ENCODE measurements around the gene ARHGAP10. TPM values are rescaled to one million over a fixed set of nuclear protein-coding genes. Genes with fewer than 3 reads are reported as not detected.
A peak's percentile ranks its signal among the peaks of the same experiment; 100 is the strongest.
"Not testable (repeated sequence)": the region's sequence is repeated elsewhere in the genome, so short reads cannot be mapped to it uniquely, and the experiment has no call there.

ARHGAP10 gene
- total RNA-seq, 1 donor from 2014 or later, result 71.0 TPM

- no peak for DNase-seq (ENCODE audit: low spot score)
These were observed 332.6 kb downstream of the ARHGAP10 start for GRCh38 chr4:148064451-148064850.

- peak; percentile 93 for DNase-seq (ENCODE audit: low spot score)
These were observed 333.2 kb downstream of the ARHGAP10 start for GRCh38 chr4:148065075-148065474.

GRCh38 chr4:148067301-148067916 is 335.5 kb downstream of the ARHGAP10 start:
- DNase-seq (ENCODE audit: low spot score), result no peak

GRCh38 chr4:148068065-148068911 is 336.4 kb downstream of the ARHGAP10 start:
- no peak for DNase-seq (ENCODE audit: low spot score)

- DNase-seq (ENCODE audit: low spot score), result no peak
These were observed 337.4 kb downstream of the ARHGAP10 start for GRCh38 chr4:148069086-148069894.

- DNase-seq (ENCODE audit: low spot score), result no peak
These were observed 337.9 kb downstream of the ARHGAP10 start for GRCh38 chr4:148069895-148070178.

- no peak for DNase-seq (ENCODE audit: low spot score)
These were observed 339.1 kb downstream of the ARHGAP10 start for GRCh38 chr4:148071009-148071408.

- no peak for DNase-seq (ENCODE audit: low spot score)
These were observed 340.9 kb downstream of the ARHGAP10 start for GRCh38 chr4:148072789-148073188.

GRCh38 chr4:148073349-148073748 is 341.5 kb downstream of the ARHGAP10 start:
- DNase-seq (ENCODE audit: low spot score), result no peak

GRCh38 chr4:148074462-148074861 is 342.6 kb downstream of the ARHGAP10 start:
- DNase-seq (ENCODE audit: low spot score), result no peak

- no peak for DNase-seq (ENCODE audit: low spot score)
These were observed 343.6 kb downstream of the ARHGAP10 start for GRCh38 chr4:148075438-148075837.

GRCh38 chr4:148076964-148077363 is 345.1 kb downstream of the ARHGAP10 start:
- DNase-seq (ENCODE audit: low spot score), result no peak

GRCh38 chr4:148077581-148077980 is 345.7 kb downstream of the ARHGAP10 start:
- DNase-seq (ENCODE audit: low spot score), result no peak

- DNase-seq (ENCODE audit: low spot score), result no peak
These were observed 346.2 kb downstream of the ARHGAP10 start for GRCh38 chr4:148078061-148078460.

- DNase-seq (ENCODE audit: low spot score), result no peak
These were observed 348.1 kb downstream of the ARHGAP10 start for GRCh38 chr4:148079961-148080360.

GRCh38 chr4:148081267-148081666 is 349.4 kb downstream of the ARHGAP10 start:
- no peak for DNase-seq (ENCODE audit: low spot score)

- DNase-seq (ENCODE audit: low spot score), result no peak
These were observed 349.9 kb downstream of the ARHGAP10 start for GRCh38 chr4:148081745-148082144.

- not testable (repeated sequence) for DNase-seq (ENCODE audit: low spot score)
These were observed 351.2 kb downstream of the ARHGAP10 start for GRCh38 chr4:148083073-148083472.

- DNase-seq (ENCODE audit: low spot score), result no peak
These were observed 357.7 kb downstream of the ARHGAP10 start for GRCh38 chr4:148089624-148090023.

- no peak for DNase-seq (ENCODE audit: low spot score)
These were observed 358.1 kb downstream of the ARHGAP10 start for GRCh38 chr4:148090029-148090428.

- no peak for DNase-seq (ENCODE audit: low spot score)
These were observed 358.9 kb downstream of the ARHGAP10 start for GRCh38 chr4:148090503-148091476.
